GM12872 (cell line): ENCODE results near the gene MYO5C.

ENCODE experiments used
- TF ChIP-seq, protein P1 (sequence below): IDR thresholded peaks from 3 replicates; pipeline ENCODE4 v1.5.1; 2011; ENCODE audit warnings: low read depth, mild to moderate bottlenecking, low read length, moderate library complexity; ENCODE audit not compliant: insufficient read depth

MYO5C gene

GRCh38 chr15:52225230-52225629 is 70.4 kb downstream of the MYO5C start:
- TF ChIP-seq, protein P1, sequence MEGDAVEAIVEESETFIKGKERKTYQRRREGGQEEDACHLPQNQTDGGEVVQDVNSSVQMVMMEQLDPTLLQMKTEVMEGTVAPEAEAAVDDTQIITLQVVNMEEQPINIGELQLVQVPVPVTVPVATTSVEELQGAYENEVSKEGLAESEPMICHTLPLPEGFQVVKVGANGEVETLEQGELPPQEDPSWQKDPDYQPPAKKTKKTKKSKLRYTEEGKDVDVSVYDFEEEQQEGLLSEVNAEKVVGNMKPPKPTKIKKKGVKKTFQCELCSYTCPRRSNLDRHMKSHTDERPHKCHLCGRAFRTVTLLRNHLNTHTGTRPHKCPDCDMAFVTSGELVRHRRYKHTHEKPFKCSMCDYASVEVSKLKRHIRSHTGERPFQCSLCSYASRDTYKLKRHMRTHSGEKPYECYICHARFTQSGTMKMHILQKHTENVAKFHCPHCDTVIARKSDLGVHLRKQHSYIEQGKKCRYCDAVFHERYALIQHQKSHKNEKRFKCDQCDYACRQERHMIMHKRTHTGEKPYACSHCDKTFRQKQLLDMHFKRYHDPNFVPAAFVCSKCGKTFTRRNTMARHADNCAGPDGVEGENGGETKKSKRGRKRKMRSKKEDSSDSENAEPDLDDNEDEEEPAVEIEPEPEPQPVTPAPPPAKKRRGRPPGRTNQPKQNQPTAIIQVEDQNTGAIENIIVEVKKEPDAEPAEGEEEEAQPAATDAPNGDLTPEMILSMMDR, result no peak

DNA sequence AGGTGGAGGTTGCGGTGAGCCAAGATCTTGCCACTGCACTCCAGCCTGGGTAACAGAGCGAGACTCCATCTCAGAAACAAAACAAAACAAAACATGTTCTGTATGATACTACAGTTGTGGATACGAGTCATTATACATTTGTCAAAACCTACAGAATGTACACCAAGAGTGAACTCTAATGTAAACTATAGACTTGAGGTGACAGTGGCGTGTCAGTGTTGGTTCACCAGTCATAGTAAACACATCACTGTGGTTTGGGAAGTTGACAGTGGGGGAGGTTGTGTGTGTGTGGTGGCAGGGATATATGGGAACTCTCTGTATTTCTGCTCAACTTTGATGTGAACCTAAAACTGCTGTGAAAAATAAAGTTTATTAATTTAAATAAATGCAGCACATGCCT is 71.4 kb downstream of the MYO5C start:
- TF ChIP-seq, protein P1, result no peak

- TF ChIP-seq, protein P1, result no peak
Observed at GRCh38 chr15:52221730-52222129, 73.9 kb downstream of the MYO5C start.

GRCh38 chr15:52220937-52221660 is 74.5 kb downstream of the MYO5C start:
- TF ChIP-seq, protein P1, result no peak

GRCh38 chr15:52220251-52220650 is 75.4 kb downstream of the MYO5C start:
- TF ChIP-seq, protein P1, result no peak

- TF ChIP-seq, protein P1, result no peak
Observed at GRCh38 chr15:52218816-52219215, 76.8 kb downstream of the MYO5C start.

- TF ChIP-seq, protein P1, result no peak
Observed at GRCh38 chr15:52218371-52218770, 77.2 kb downstream of the MYO5C start.
